Activated gamma-delta T cell treated with anti-CD3 and anti-CD28 coated beads, Interleukin-2, amount 50 U/mL, for 16 hours (primary cell): ENCODE measurements around the gene FTL.
A peak's percentile ranks its signal among the peaks of the same experiment; 100 is the strongest.

Experiments used
- DNase-seq: peaks from one replicate; pipeline ENCODE4 v3.0.0-alpha.2; 2020; ENCODE audit warnings: low read depth

The FTL gene

GRCh38 chr19:48992581-48993174, 27.6 kb downstream of the FTL start:
- DNase-seq: no peak

- DNase-seq: peak; percentile 99
Observed at GRCh38 chr19:48993175-48994034, 28.3 kb downstream of the FTL start, which contains the start of the genes GYS1 and RUVBL2. Gene GYS1 (minus strand): TSS chr19:48993309. CDS start chr19:48993112, 197 bp downstream. Gene RUVBL2 (plus strand): TSS chr19:48993887. CDS start chr19:48993912, 25 bp downstream.

- no peak for DNase-seq
Observed at GRCh38 chr19:48994035-48994386, 28.9 kb downstream of the FTL start.

- peak; percentile 25 for DNase-seq
Observed at GRCh38 chr19:48997972-48998371, 32.9 kb downstream of the FTL start.

- DNase-seq: peak; percentile 54
Observed at GRCh38 chr19:48999481-49000325, 34.6 kb downstream of the FTL start.

GRCh38 chr19:49004133-49004532, 39.0 kb downstream of the FTL start:
- DNase-seq: no peak

- DNase-seq: no peak
Observed at GRCh38 chr19:49004964-49005614, 40.0 kb downstream of the FTL start.

GRCh38 chr19:49006905-49007304, 41.8 kb downstream of the FTL start:
- DNase-seq: no peak

GRCh38 chr19:49009828-49010227, 44.7 kb downstream of the FTL start:
- DNase-seq: no peak

- DNase-seq: no peak
Observed at GRCh38 chr19:49010453-49010852, 45.3 kb downstream of the FTL start.

- DNase-seq: no peak
Observed at GRCh38 chr19:49011194-49011593, 46.1 kb downstream of the FTL start.

GRCh38 chr19:49014123-49014869, 49.2 kb downstream of the FTL start:
- DNase-seq: no peak

GRCh38 chr19:49014870-49015255, 49.8 kb downstream of the FTL start:
- DNase-seq: no peak

GRCh38 chr19:49016067-49016839, 51.1 kb downstream of the FTL start:
- DNase-seq: no peak
